H1 (cell line): ENCODE results near the gene CHI3L1. TPM values are rescaled to one million over a fixed set of nuclear protein-coding genes. Genes with fewer than 3 reads are reported as not detected.

ENCODE experiments used
- CBX8 ChIP-seq: fragments of 300-800, 300-1000 bp; sonication (generic); IDR thresholded peaks from 2 replicates; pipeline ENCODE4 v1.7.1; 2016; ENCODE audit warnings: low read depth, low read length, borderline replicate concordance
- CREB1 ChIP-seq: IDR thresholded peaks from 2 replicates; pipeline ENCODE4 v1.6.1; 2012; ENCODE audit warnings: inconsistent platforms
- FOSL1 ChIP-seq: IDR thresholded peaks from 2 replicates; pipeline ENCODE4 v1.6.1; 2011; ENCODE audit warnings: mild to moderate bottlenecking, low read depth, low read length, moderate library complexity; ENCODE audit not compliant: insufficient read depth
- HDAC2 ChIP-seq, 2 experiments: fragments of 300-600 bp in 1 of 2; sonication (generic) in 1 of 2; IDR thresholded peaks; 2 replicates each; pipeline ENCODE4 v1.6.1; 2011 to 2012; ENCODE audit warnings: low read depth in 2 of 2, low read length in 2 of 2, mild to moderate bottlenecking in 2 of 2, moderate library complexity in 2 of 2, borderline replicate concordance in 1 of 2, inconsistent platforms in 1 of 2
- HDAC6 ChIP-seq: IDR thresholded peaks from one replicate; pipeline ENCODE4 v1.7.1; 2012; ENCODE audit warnings: low read depth, mild to moderate bottlenecking, inconsistent platforms, low read length, moderate library complexity
- NRF1 ChIP-seq: IDR thresholded peaks from 2 replicates; pipeline ENCODE4 v1.6.1; 2011; ENCODE audit warnings: mild to moderate bottlenecking, low read depth, low read length, improper control_type of control experiment
- SIN3A ChIP-seq, 2 experiments: IDR thresholded peaks in 1 of 2; conservative IDR thresholded peaks in 1 of 2; 2 replicates each; pipeline ENCODE4 v1.6.1; 2011 to 2012; ENCODE audit warnings: low read length in 2 of 2, improper control_type of control experiment in 1 of 2, low read depth in 1 of 2, mild to moderate bottlenecking in 1 of 2
- TEAD4 ChIP-seq: IDR thresholded peaks from 2 replicates; pipeline ENCODE4 v1.6.1; 2012; ENCODE audit warnings: low read depth, low read length, inconsistent platforms, mixed read lengths
- ZNF274 ChIP-seq: IDR thresholded peaks from 2 replicates; pipeline ENCODE4 v1.7.0; 2012; ENCODE audit warnings: low read length, borderline replicate concordance; ENCODE audit errors: extremely low read depth
- polyA plus RNA-seq, 7 experiments: library from polyadenylated mRNA; depleted of rRNA in 3 of 7; stranded (reverse) in 5 of 7; unstranded in 2 of 7; fragments of >200 nt in 5 of 7; fragments of 200-250 nt in 2 of 7; gene quantifications; 1 replicate in 5 of 7; 2 replicates in 1 of 7; 4 replicates in 1 of 7; pipeline versions ENCODE4 v1.2.1 to v1.2.3, GENCODE V29; 2011 to 2013; ENCODE audit warnings: missing spikeins in 2 of 7, mixed read lengths in 2 of 7
- total RNA-seq: library from RNA; stranded (reverse); fragmentation: NEBNext Ultra II Directional; extraction: Animal tissue kit (Norgen Biotek cat#: 25700); gene quantifications from 2 replicates; pipeline ENCODE4 v1.2.1, GENCODE V29; 2021
- TF ChIP-seq, protein P1 (sequence below): fragments of 300-600 bp; sonication (generic); IDR thresholded peaks from 2 replicates; pipeline ENCODE4 v1.7.1; 2012; ENCODE audit warnings: low read length, moderate library complexity, mild to moderate bottlenecking, inconsistent platforms; ENCODE audit not compliant: insufficient replicate concordance
- TF ChIP-seq, protein P2 (sequence below): IDR thresholded peaks from 2 replicates; pipeline ENCODE4 v1.6.1; 2012; ENCODE audit warnings: inconsistent platforms

Gene CHI3L1
- total and polyA plus RNA-seq, 2 of the 8 experiments (the other 6 are each of a cell fraction or from before 2014, with no cell fraction given): 1.0 TPM; not detected in 1

DNA sequence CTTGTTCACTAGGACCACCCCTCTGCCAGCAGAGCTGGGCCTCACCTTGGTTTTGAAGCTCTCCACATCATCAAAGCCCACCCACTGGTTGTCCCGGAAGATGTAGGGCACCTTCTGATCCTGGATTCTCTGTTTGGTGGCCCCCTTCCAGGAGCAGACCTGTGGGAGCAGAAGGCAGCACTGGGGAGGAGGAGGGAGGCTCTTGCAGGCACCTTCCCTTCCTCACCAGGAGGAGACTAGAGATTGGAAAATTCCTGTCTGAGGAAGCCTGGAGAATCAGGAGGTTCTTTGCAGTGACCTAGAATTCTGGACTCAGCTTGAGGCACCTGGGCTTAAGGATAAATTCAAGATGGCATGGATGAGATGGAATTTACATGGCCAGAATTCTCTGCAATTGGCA lies 32.7 kb upstream of the CHI3L1 start (continued):
- TF ChIP-seq, protein P1, sequence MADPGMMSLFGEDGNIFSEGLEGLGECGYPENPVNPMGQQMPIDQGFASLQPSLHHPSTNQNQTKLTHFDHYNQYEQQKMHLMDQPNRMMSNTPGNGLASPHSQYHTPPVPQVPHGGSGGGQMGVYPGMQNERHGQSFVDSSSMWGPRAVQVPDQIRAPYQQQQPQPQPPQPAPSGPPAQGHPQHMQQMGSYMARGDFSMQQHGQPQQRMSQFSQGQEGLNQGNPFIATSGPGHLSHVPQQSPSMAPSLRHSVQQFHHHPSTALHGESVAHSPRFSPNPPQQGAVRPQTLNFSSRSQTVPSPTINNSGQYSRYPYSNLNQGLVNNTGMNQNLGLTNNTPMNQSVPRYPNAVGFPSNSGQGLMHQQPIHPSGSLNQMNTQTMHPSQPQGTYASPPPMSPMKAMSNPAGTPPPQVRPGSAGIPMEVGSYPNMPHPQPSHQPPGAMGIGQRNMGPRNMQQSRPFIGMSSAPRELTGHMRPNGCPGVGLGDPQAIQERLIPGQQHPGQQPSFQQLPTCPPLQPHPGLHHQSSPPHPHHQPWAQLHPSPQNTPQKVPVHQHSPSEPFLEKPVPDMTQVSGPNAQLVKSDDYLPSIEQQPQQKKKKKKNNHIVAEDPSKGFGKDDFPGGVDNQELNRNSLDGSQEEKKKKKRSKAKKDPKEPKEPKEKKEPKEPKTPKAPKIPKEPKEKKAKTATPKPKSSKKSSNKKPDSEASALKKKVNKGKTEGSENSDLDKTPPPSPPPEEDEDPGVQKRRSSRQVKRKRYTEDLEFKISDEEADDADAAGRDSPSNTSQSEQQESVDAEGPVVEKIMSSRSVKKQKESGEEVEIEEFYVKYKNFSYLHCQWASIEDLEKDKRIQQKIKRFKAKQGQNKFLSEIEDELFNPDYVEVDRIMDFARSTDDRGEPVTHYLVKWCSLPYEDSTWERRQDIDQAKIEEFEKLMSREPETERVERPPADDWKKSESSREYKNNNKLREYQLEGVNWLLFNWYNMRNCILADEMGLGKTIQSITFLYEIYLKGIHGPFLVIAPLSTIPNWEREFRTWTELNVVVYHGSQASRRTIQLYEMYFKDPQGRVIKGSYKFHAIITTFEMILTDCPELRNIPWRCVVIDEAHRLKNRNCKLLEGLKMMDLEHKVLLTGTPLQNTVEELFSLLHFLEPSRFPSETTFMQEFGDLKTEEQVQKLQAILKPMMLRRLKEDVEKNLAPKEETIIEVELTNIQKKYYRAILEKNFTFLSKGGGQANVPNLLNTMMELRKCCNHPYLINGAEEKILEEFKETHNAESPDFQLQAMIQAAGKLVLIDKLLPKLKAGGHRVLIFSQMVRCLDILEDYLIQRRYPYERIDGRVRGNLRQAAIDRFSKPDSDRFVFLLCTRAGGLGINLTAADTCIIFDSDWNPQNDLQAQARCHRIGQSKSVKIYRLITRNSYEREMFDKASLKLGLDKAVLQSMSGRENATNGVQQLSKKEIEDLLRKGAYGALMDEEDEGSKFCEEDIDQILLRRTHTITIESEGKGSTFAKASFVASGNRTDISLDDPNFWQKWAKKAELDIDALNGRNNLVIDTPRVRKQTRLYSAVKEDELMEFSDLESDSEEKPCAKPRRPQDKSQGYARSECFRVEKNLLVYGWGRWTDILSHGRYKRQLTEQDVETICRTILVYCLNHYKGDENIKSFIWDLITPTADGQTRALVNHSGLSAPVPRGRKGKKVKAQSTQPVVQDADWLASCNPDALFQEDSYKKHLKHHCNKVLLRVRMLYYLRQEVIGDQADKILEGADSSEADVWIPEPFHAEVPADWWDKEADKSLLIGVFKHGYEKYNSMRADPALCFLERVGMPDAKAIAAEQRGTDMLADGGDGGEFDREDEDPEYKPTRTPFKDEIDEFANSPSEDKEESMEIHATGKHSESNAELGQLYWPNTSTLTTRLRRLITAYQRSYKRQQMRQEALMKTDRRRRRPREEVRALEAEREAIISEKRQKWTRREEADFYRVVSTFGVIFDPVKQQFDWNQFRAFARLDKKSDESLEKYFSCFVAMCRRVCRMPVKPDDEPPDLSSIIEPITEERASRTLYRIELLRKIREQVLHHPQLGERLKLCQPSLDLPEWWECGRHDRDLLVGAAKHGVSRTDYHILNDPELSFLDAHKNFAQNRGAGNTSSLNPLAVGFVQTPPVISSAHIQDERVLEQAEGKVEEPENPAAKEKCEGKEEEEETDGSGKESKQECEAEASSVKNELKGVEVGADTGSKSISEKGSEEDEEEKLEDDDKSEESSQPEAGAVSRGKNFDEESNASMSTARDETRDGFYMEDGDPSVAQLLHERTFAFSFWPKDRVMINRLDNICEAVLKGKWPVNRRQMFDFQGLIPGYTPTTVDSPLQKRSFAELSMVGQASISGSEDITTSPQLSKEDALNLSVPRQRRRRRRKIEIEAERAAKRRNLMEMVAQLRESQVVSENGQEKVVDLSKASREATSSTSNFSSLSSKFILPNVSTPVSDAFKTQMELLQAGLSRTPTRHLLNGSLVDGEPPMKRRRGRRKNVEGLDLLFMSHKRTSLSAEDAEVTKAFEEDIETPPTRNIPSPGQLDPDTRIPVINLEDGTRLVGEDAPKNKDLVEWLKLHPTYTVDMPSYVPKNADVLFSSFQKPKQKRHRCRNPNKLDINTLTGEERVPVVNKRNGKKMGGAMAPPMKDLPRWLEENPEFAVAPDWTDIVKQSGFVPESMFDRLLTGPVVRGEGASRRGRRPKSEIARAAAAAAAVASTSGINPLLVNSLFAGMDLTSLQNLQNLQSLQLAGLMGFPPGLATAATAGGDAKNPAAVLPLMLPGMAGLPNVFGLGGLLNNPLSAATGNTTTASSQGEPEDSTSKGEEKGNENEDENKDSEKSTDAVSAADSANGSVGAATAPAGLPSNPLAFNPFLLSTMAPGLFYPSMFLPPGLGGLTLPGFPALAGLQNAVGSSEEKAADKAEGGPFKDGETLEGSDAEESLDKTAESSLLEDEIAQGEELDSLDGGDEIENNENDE: no peak
- TF ChIP-seq NRF1: no peak
- TF ChIP-seq CREB1: no peak
- no peak for TF ChIP-seq HDAC6
- TF ChIP-seq SIN3A (conservative IDR thresholded peaks at IDR 0.05 in 1 of 2, IDR thresholded peaks at IDR 0.05 in 1 of 2; ENCODE audit: low read depth in 1 of 2, low read length in 2 of 2): no peak
- TF ChIP-seq, protein P2, sequence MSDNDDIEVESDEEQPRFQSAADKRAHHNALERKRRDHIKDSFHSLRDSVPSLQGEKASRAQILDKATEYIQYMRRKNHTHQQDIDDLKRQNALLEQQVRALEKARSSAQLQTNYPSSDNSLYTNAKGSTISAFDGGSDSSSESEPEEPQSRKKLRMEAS: no peak
- TF ChIP-seq TEAD4: no peak
- TF ChIP-seq CBX8: no peak
- TF ChIP-seq ZNF274: no peak
- TF ChIP-seq FOSL1: no peak
- no peak for TF ChIP-seq HDAC2 (IDR thresholded peaks at IDR 0.05; ENCODE audit: borderline replicate concordance in 1 of 2, low read depth in 2 of 2, low read length in 2 of 2)
